Activated T-cell treated with anti-CD3 and anti-CD28 coated beads for 4 hours (primary cell): ENCODE data around the gene THTPA.
"Not testable (repeated sequence)": the region's sequence is repeated elsewhere in the genome, so short reads cannot be mapped to it uniquely, and the experiment has no call there.

Experiments used
- DNase-seq: peaks from one replicate; pipeline ENCODE4 v3.0.0-alpha.2; 2020

THTPA gene

GRCh38 chr14:23588884-23589598, 33.0 kb downstream of the THTPA start:
- peak; percentile 50 for DNase-seq

GRCh38 chr14:23589606-23590005, 33.5 kb downstream of the THTPA start:
- DNase-seq, result no peak

- DNase-seq, result no peak
These were observed 34.1 kb downstream of the THTPA start for GRCh38 chr14:23590198-23590597.

GRCh38 chr14:23594191-23594590, 38.1 kb downstream of the THTPA start:
- not testable (repeated sequence) for DNase-seq

- DNase-seq, result no peak
These were observed 44.2 kb downstream of the THTPA start for GRCh38 chr14:23600322-23600707.

- DNase-seq, result no peak
These were observed 44.7 kb downstream of the THTPA start for GRCh38 chr14:23600806-23601205.

GRCh38 chr14:23601424-23601823, 45.4 kb downstream of the THTPA start:
- DNase-seq, result no peak

- DNase-seq, result no peak
These were observed 45.7 kb downstream of the THTPA start for GRCh38 chr14:23601845-23602180.

- DNase-seq, result no peak
These were observed 46.4 kb downstream of the THTPA start for GRCh38 chr14:23602181-23603095.

- DNase-seq, result no peak
These were observed 47.0 kb downstream of the THTPA start for GRCh38 chr14:23603103-23603502.

- no peak for DNase-seq
These were observed 48.1 kb downstream of the THTPA start for GRCh38 chr14:23604148-23604547.

GRCh38 chr14:23604675-23605170, 48.7 kb downstream of the THTPA start:
- DNase-seq, result no peak

- DNase-seq, result no peak
These were observed 50.0 kb downstream of the THTPA start for GRCh38 chr14:23605931-23606585.

- DNase-seq, result no peak
These were observed 52.4 kb downstream of the THTPA start for GRCh38 chr14:23608454-23608853.

GRCh38 chr14:23609001-23609400, 52.9 kb downstream of the THTPA start:
- no peak for DNase-seq

- not testable (repeated sequence) for DNase-seq
These were observed 53.5 kb downstream of the THTPA start for GRCh38 chr14:23609411-23610089.
